HEK293 (cell line): ENCODE measurements around the gene GJA5.

Experiments used
- CTCF ChIA-PET: fragments of 350-600 bp; formaldehyde crosslinking; extraction: SDS; loops from one replicate; lab custom pipeline; 2021; ENCODE audit warnings: antibody characterized with exemption; lab: Yijun Ruan, JAX
- POLR2A ChIA-PET: fragments of 300-600 bp; formaldehyde crosslinking; extraction: SDS; loops from one replicate; lab custom pipeline; 2020; ENCODE audit warnings: antibody characterized with exemption, inconsistent platforms; lab: Yijun Ruan, JAX
- H3K27ac ChIP-seq: fragments of 200-500 bp; sonication (Bioruptor generic); 2 replicates; pipeline ENCODE4 v1.5.1; 2014; ENCODE audit warnings: low read depth, low read length, control low read depth, inconsistent platforms; ENCODE audit errors: extremely low read depth
- H3K36me3 ChIP-seq, 2 experiments: fragments of 200-500 bp in 1 of 2; sonication (Bioruptor generic) in 1 of 2; 1 replicate in 1 of 2; 2 replicates in 1 of 2; pipeline ENCODE4 v1.5.1; 2014 to 2017; ENCODE audit warnings: inconsistent platforms in 2 of 2, low read length in 2 of 2; ENCODE audit not compliant: control insufficient read depth in 2 of 2, insufficient read depth in 1 of 2
- H3K4me1 ChIP-seq: fragments of 200-500 bp; sonication (Bioruptor generic); 2 replicates; pipeline ENCODE4 v1.5.1; 2014; ENCODE audit warnings: mild to moderate bottlenecking, low read length, inconsistent platforms; ENCODE audit not compliant: control insufficient read depth, insufficient read depth
- H3K4me3 ChIP-seq: 2 replicates; pipeline ENCODE4 v1.5.1; 2011; ENCODE audit warnings: low read depth, mild to moderate bottlenecking, control low read depth, low read length, moderate library complexity
- H3K9me3 ChIP-seq: fragments of 200-500 bp; sonication (Bioruptor generic); 2 replicates; pipeline ENCODE4 v1.5.1; 2014; ENCODE audit warnings: low read depth, low read length, inconsistent platforms; ENCODE audit not compliant: control insufficient read depth, insufficient read depth
- EGR2 ChIP-seq: fragments of 450-650 bp; formaldehyde crosslinking; IDR thresholded peaks from 2 replicates; pipeline ENCODE4 v1.5.1; 2016; ENCODE audit warnings: low read depth, missing biosample characterization, missing genetic modification characterization
- GFI1B ChIP-seq: fragments of 450-650 bp; formaldehyde crosslinking; IDR thresholded peaks from 2 replicates; pipeline ENCODE4 v1.5.1; 2016; ENCODE audit warnings: missing biosample characterization, missing genetic modification characterization
- KLF7 ChIP-seq: fragments of 450-650 bp; formaldehyde crosslinking; IDR thresholded peaks from 2 replicates; pipeline ENCODE4 v1.5.1; 2016; ENCODE audit warnings: missing biosample characterization, missing genetic modification characterization, borderline replicate concordance
- KLF9 ChIP-seq: fragments of 450-650 bp; formaldehyde crosslinking; IDR thresholded peaks from 2 replicates; pipeline ENCODE4 v1.5.1; 2016; ENCODE audit warnings: missing biosample characterization, missing genetic modification characterization, low read depth
- SCRT2 ChIP-seq: fragments of 450-650 bp; formaldehyde crosslinking; IDR thresholded peaks from 2 replicates; pipeline ENCODE4 v1.5.1; 2016; ENCODE audit warnings: missing biosample characterization, missing genetic modification characterization
- YY1 ChIP-seq: fragments of 450-650 bp; formaldehyde crosslinking; IDR thresholded peaks from 2 replicates; pipeline ENCODE4 v1.5.1; 2018; ENCODE audit warnings: missing biosample characterization, missing genetic modification characterization
- ZFP69B ChIP-seq: fragments of 450-650 bp; formaldehyde crosslinking; IDR thresholded peaks from 2 replicates; pipeline ENCODE4 v1.5.1; 2016; ENCODE audit warnings: missing biosample characterization, missing genetic modification characterization
- ZIC2 ChIP-seq: fragments of 450-650 bp; formaldehyde crosslinking; IDR thresholded peaks from 2 replicates; pipeline ENCODE4 v1.5.1; 2016; ENCODE audit warnings: missing biosample characterization, missing genetic modification characterization
- ZNF121 ChIP-seq: fragments of 450-650 bp; formaldehyde crosslinking; IDR thresholded peaks from 2 replicates; pipeline ENCODE4 v1.5.1; 2016; ENCODE audit warnings: missing biosample characterization, missing genetic modification characterization
- ZNF132 ChIP-seq: fragments of 450-650 bp; formaldehyde crosslinking; IDR thresholded peaks from 2 replicates; pipeline ENCODE4 v1.5.1; 2017; ENCODE audit warnings: missing biosample characterization, missing genetic modification characterization, borderline replicate concordance
- ZNF140 ChIP-seq: fragments of 450-650 bp; formaldehyde crosslinking; IDR thresholded peaks from 2 replicates; pipeline ENCODE4 v1.5.1; 2016; ENCODE audit warnings: missing biosample characterization, missing genetic modification characterization
- ZNF148 ChIP-seq: fragments of 450-650 bp; formaldehyde crosslinking; IDR thresholded peaks from 2 replicates; pipeline ENCODE4 v1.5.0; 2017; ENCODE audit warnings: missing biosample characterization, missing genetic modification characterization, borderline replicate concordance
- ZNF354C ChIP-seq: fragments of 450-650 bp; formaldehyde crosslinking; IDR thresholded peaks from 2 replicates; pipeline ENCODE4 v1.5.1; 2016; ENCODE audit warnings: missing biosample characterization, missing genetic modification characterization, low read depth, borderline replicate concordance
- ZNF501 ChIP-seq: fragments of 450-650 bp; formaldehyde crosslinking; IDR thresholded peaks from 2 replicates; pipeline ENCODE4 v1.5.1; 2016; ENCODE audit warnings: missing biosample characterization, missing genetic modification characterization
- ZNF514 ChIP-seq: fragments of 450-650 bp; formaldehyde crosslinking; IDR thresholded peaks from 2 replicates; pipeline ENCODE4 v1.5.1; 2016; ENCODE audit warnings: missing biosample characterization, missing genetic modification characterization
- ZNF621 ChIP-seq: fragments of 450-650 bp; formaldehyde crosslinking; IDR thresholded peaks from 2 replicates; pipeline ENCODE4 v1.5.1; 2017; ENCODE audit warnings: missing biosample characterization, missing genetic modification characterization
- ZNF626 ChIP-seq: fragments of 450-650 bp; sonication (Bioruptor Pico); formaldehyde crosslinking; IDR thresholded peaks from 2 replicates; pipeline ENCODE4 v1.5.1; 2018; ENCODE audit warnings: missing biosample characterization, missing genetic modification characterization, inconsistent platforms
- ZNF645 ChIP-seq: fragments of 450-650 bp; formaldehyde crosslinking; IDR thresholded peaks from 2 replicates; pipeline ENCODE4; 2016; ENCODE audit warnings: missing biosample characterization, missing genetic modification characterization
- ZNF654 ChIP-seq: fragments of 450-650 bp; formaldehyde crosslinking; IDR thresholded peaks from 2 replicates; pipeline ENCODE4 v1.5.1; 2016; ENCODE audit warnings: low read depth, missing biosample characterization, missing genetic modification characterization
- ZNF677 ChIP-seq: fragments of 450-650 bp; IDR thresholded peaks from 2 replicates; pipeline ENCODE4 v1.5.0; 2018; ENCODE audit warnings: missing biosample characterization, mild to moderate bottlenecking, missing genetic modification characterization, moderate library complexity
- ZNF747 ChIP-seq: fragments of 450-650 bp; formaldehyde crosslinking; IDR thresholded peaks from 2 replicates; pipeline ENCODE4 v1.5.1; 2016; ENCODE audit warnings: missing biosample characterization, missing genetic modification characterization
- ZNF76 ChIP-seq: fragments of 450-650 bp; formaldehyde crosslinking; IDR thresholded peaks from 2 replicates; pipeline ENCODE4; 2016; ENCODE audit warnings: low read depth, missing biosample characterization, missing genetic modification characterization, borderline replicate concordance
- ZNF777 ChIP-seq: fragments of 450-650 bp; formaldehyde crosslinking; IDR thresholded peaks from 2 replicates; pipeline ENCODE4 v1.5.1; 2017; ENCODE audit warnings: missing biosample characterization, missing genetic modification characterization, borderline replicate concordance
- ZNF791 ChIP-seq: fragments of 450-650 bp; formaldehyde crosslinking; IDR thresholded peaks from 2 replicates; pipeline ENCODE4 v1.5.1; 2016; ENCODE audit warnings: missing biosample characterization, missing genetic modification characterization
- ZSCAN23 ChIP-seq: fragments of 450-650 bp; formaldehyde crosslinking; IDR thresholded peaks from 2 replicates; pipeline ENCODE4 v1.5.1; 2016; ENCODE audit warnings: missing biosample characterization, missing genetic modification characterization

The GJA5 gene

GRCh38 chr1:147785794-147786506, 25.5 kb upstream of the GJA5 start:
- Histone ChIP-seq H3K27ac (no peak overlapping the region), H3K36me3 (no peaks in the 10 kb centered on the region), H3K9me3 (no peaks in the 10 kb centered on the region), H3K4me3 (no peak overlapping the region), H3K4me1 (no peaks in the 10 kb centered on the region)
- ChIA-PET POLR2A (no interaction called here), CTCF (interaction anchor here (0.7 kb wide), 1 partner anchor 25 kb away, joined by 3 read pairs; no protein-coding TSS in a partner anchor)
- no peak for TF ChIP-seq GFI1B
- TF ChIP-seq ZNF354C (tag by site-specific recombination), result no peak
- no peak for TF ChIP-seq ZNF791 (tag by site-specific recombination)
- TF ChIP-seq KLF9 (tag by site-specific recombination), result no peak
- no peak for TF ChIP-seq KLF7
- TF ChIP-seq ZNF140 (tag by site-specific recombination), result no peak
- no peak for TF ChIP-seq ZNF148
- no peak for TF ChIP-seq ZNF621 (tag by site-specific recombination)
- no peak for TF ChIP-seq SCRT2 (tag by site-specific recombination)
- no peak for TF ChIP-seq ZNF747 (tag by site-specific recombination)
- TF ChIP-seq ZNF645, result no peak
- no peak for TF ChIP-seq ZFP69B
- no peak for TF ChIP-seq ZIC2 (tag by site-specific recombination)
- TF ChIP-seq ZNF121, result no peak

- CTCF ChIA-PET, result interaction anchor here (0.6 kb wide), 1 partner anchor 9 kb away, joined by 3 read pairs; no protein-coding TSS in a partner anchor
- no peaks in the 10 kb centered on the region for H3K36me3 ChIP-seq
- POLR2A ChIA-PET, result no interaction called here
- TF ChIP-seq ZNF501 (tag by site-specific recombination) (no peak), YY1 (no peak), ZNF132 (no peak), ZNF677 (tag by site-specific recombination) (no peak), ZIC2 (tag by site-specific recombination) (no peak), ZNF626 (tag by site-specific recombination) (no peak), ZNF777 (tag by site-specific recombination) (no peak), ZSCAN23 (tag by site-specific recombination) (no peak), ZNF76 (tag by site-specific recombination) (no peak), ZNF654 (tag by site-specific recombination) (no peak), EGR2 (tag by site-specific recombination) (no peak), ZNF514 (tag by site-specific recombination) (no peak)
- H3K9me3 ChIP-seq, result no peaks in the 10 kb centered on the region
- no peak overlapping the region for H3K4me3 ChIP-seq
- H3K27ac ChIP-seq, result no peak overlapping the region
- no peaks in the 10 kb centered on the region for H3K4me1 ChIP-seq
Observed at GRCh38 chr1:147784941-147785340, 24.5 kb upstream of the GJA5 start.
